K562 (cell line): ENCODE data around the gene S100A9. TPM values are rescaled to one million over a fixed set of nuclear protein-coding genes. Genes with fewer than 3 reads are reported as not detected.

Experiments used
- ARHGAP35 ChIP-seq: fragments of 450-650 bp; IDR thresholded peaks from 2 replicates; pipeline ENCODE4 v1.6.1; 2018; ENCODE audit not compliant: partially characterized antibody
- ARNT ChIP-seq, 2 experiments: fragments of 450-650 bp; IDR thresholded peaks; 2 replicates each; pipeline ENCODE4 v1.6.1; 2016; ENCODE audit warnings: mild to moderate bottlenecking in 1 of 2
- BRF1 ChIP-seq: IDR thresholded peaks from 3 replicates; pipeline ENCODE4 v1.6.1; 2011; ENCODE audit warnings: borderline replicate concordance, mild to moderate bottlenecking; ENCODE audit not compliant: insufficient read length; ENCODE audit errors: extremely low read depth
- CBX8 ChIP-seq: fragments of 200-600 bp; sonication (generic); IDR thresholded peaks from 2 replicates; pipeline ENCODE4 v1.6.1; 2012; ENCODE audit warnings: borderline replicate concordance, mixed run types, low read depth, mild to moderate bottlenecking, moderate library complexity, mixed read lengths, low read length, control low read depth, inconsistent platforms; ENCODE audit not compliant: poor library complexity, severe bottlenecking; ENCODE audit errors: extremely low read depth
- CCAR2 ChIP-seq: fragments of 200-400 bp; formaldehyde crosslinking; IDR thresholded peaks from 2 replicates; pipeline ENCODE4 v1.6.1; 2017; ENCODE audit warnings: mild to moderate bottlenecking, low read depth, low read length
- CHD4 ChIP-seq: fragments of 200-600 bp; sonication (generic); IDR thresholded peaks from 3 replicates; pipeline ENCODE4 v1.6.1; 2012; ENCODE audit warnings: low read depth, mild to moderate bottlenecking, mixed read lengths, low read length, inconsistent platforms; ENCODE audit not compliant: insufficient read depth, insufficient replicate concordance, poor library complexity, severe bottlenecking
- ELK3 ChIP-seq: fragments of 450-650 bp; formaldehyde crosslinking; IDR thresholded peaks from 2 replicates; pipeline ENCODE4 v1.4.0; 2020; ENCODE audit warnings: mild to moderate bottlenecking
- FOXO4 ChIP-seq: fragments of 450-650 bp; formaldehyde crosslinking; IDR thresholded peaks from 2 replicates; pipeline ENCODE4 v1.4.0; 2020; ENCODE audit warnings: mild to moderate bottlenecking, moderate library complexity
- GTF2A2 ChIP-seq: IDR thresholded peaks from 2 replicates; pipeline ENCODE4 v1.6.1; 2016; ENCODE audit warnings: mild to moderate bottlenecking, missing genetic modification characterization, missing compliant biosample characterization
- HIVEP1 ChIP-seq: fragments of 250-450 bp; sonication (Bioruptor Pico); IDR thresholded peaks from 2 replicates; pipeline ENCODE4 v1.4.0; 2020; ENCODE audit warnings: mild to moderate bottlenecking
- MAFF ChIP-seq: IDR thresholded peaks from 2 replicates; pipeline ENCODE4 v1.6.1; 2012; ENCODE audit warnings: low read length, improper control_type of control experiment
- MCM5 ChIP-seq: fragments of 450-650 bp; IDR thresholded peaks from 2 replicates; pipeline ENCODE4 v1.6.1; 2016; ENCODE audit warnings: low read depth
- NCOR1 ChIP-seq: fragments of 450-650 bp; IDR thresholded peaks from 2 replicates; pipeline ENCODE4 v1.6.1; 2016; ENCODE audit warnings: mild to moderate bottlenecking, moderate library complexity
- NONO ChIP-seq, 2 experiments: fragments of 200-400 bp in 1 of 2; fragments of 450-650 bp in 1 of 2; formaldehyde crosslinking in 1 of 2; IDR thresholded peaks; 2 replicates each; pipeline ENCODE4 v1.6.1; 2017; ENCODE audit warnings: low read depth in 2 of 2, mild to moderate bottlenecking in 2 of 2, moderate library complexity in 2 of 2, low read length in 1 of 2
- RB1 ChIP-seq: fragments of 450-650 bp; IDR thresholded peaks from 2 replicates; pipeline ENCODE4 v1.6.1; 2017; ENCODE audit warnings: low read depth, mild to moderate bottlenecking
- SMAD4 ChIP-seq: fragments of 250-450 bp; sonication (Bioruptor Pico); conservative IDR thresholded peaks from 2 replicates; pipeline ENCODE4 v1.8.0; 2021; ENCODE audit warnings: inconsistent platforms, mild to moderate bottlenecking, moderate library complexity
- YBX1 ChIP-seq: fragments of 450-650 bp; IDR thresholded peaks from 2 replicates; pipeline ENCODE4 v1.7.1; 2016; ENCODE audit warnings: mild to moderate bottlenecking
- ZBTB2 ChIP-seq: fragments of 450-650 bp; IDR thresholded peaks from 2 replicates; pipeline ENCODE4 v1.6.1; 2016; ENCODE audit warnings: antibody characterized with exemption
- ZBTB5 ChIP-seq: fragments of 450-650 bp; IDR thresholded peaks from 2 replicates; pipeline ENCODE4 v1.6.1; 2017; ENCODE audit warnings: antibody characterized with exemption
- ZFP36 ChIP-seq: fragments of 150-350 bp; IDR thresholded peaks from 2 replicates; pipeline ENCODE4 v1.6.1; 2018; ENCODE audit warnings: low read length, low read depth; ENCODE audit not compliant: partially characterized antibody
- ZNF707 ChIP-seq: fragments of 250-450 bp; sonication (Bioruptor Pico); conservative IDR thresholded peaks from 2 replicates; pipeline ENCODE4 v1.8.0; 2022; ENCODE audit warnings: inconsistent platforms, mild to moderate bottlenecking, moderate library complexity
- ZNF785 ChIP-seq: fragments of 250-450 bp; sonication (Bioruptor Pico); IDR thresholded peaks from 2 replicates; pipeline ENCODE4 v1.4.0; 2020; ENCODE audit warnings: mild to moderate bottlenecking
- polyA plus RNA-seq, 8 experiments: library from polyadenylated mRNA; depleted of rRNA in 4 of 8; stranded (reverse) in 5 of 8; unstranded in 3 of 8; fragments of >200 nt; fragmentation: Nextera tagmentation in 2 of 8; fragmentation: Illumina TruSeq in 1 of 8; extraction: Ambion mirVana in 2 of 8; extraction: Trizol in 1 of 8; gene quantifications; 2 replicates each; pipeline versions ENCODE4 v1.2.1 to v1.2.3, GENCODE V29; 2011 to 2014; ENCODE audit warnings: inconsistent platforms in 1 of 8, missing spikeins in 1 of 8
- total RNA-seq, 7 experiments: library from RNA; depleted of rRNA in 6 of 7; stranded (reverse); fragments of >200 nt in 6 of 7; fragmentation: Illumina TruSeq in 2 of 7; extraction: Trizol in 2 of 7; gene quantifications; 2 replicates each; pipeline versions ENCODE4 v1.2.1 to v1.2.3, GENCODE V29; 2011 to 2021; ENCODE audit warnings: low replicate concordance in 1 of 7

The S100A9 gene
- total and polyA plus RNA-seq, 9 of the 15 experiments (the other 6 are each of a cell fraction or from before 2014, with no cell fraction given): 0.80 TPM; not detected in 8

GRCh38 chr1:153343811-153344717 is 13.6 kb upstream of the S100A9 start (continued):
- no peak for TF ChIP-seq FOXO4
- TF ChIP-seq ZNF707 (CRISPR knock-in tag): no peak
- no peak for TF ChIP-seq YBX1
- TF ChIP-seq GTF2A2 (tag): no peak
- peak; percentile 99 for TF ChIP-seq ARNT (IDR thresholded peaks at IDR 0.05)
- TF ChIP-seq CHD4: no peak
- TF ChIP-seq NCOR1: peak; percentile 100
- TF ChIP-seq ARHGAP35: no peak
- TF ChIP-seq BRF1: no peak
- peak; percentile 41; the same call in 1 of the 2 replicates for TF ChIP-seq RB1
- no peak for TF ChIP-seq CCAR2
- no peak for TF ChIP-seq ZNF785 (CRISPR knock-in tag)
- TF ChIP-seq ZBTB5: no peak
- peak in 1 of 2 experiments; percentile 96; a peak in 2 of 4 replicates for TF ChIP-seq NONO (IDR thresholded peaks at IDR 0.05; ENCODE audit: low read depth in 2 of 2, low read length in 1 of 2)
- TF ChIP-seq ELK3 (CRISPR knock-in tag): no peak
- TF ChIP-seq MCM5: no peak
- TF ChIP-seq SMAD4 (CRISPR knock-in tag): peak; percentile 100
- peak; percentile 87; the same call in 1 of the 2 replicates for TF ChIP-seq HIVEP1
- TF ChIP-seq CBX8: no peak
- peak; percentile 44; the same call in 1 of the 2 replicates for TF ChIP-seq ZBTB2
- peak; percentile 68 for TF ChIP-seq MAFF
- no peak for TF ChIP-seq ZFP36
